HG02763 (cell line): ENCODE results near the gene MTFP1.
"Not testable (repeated sequence)": the region's sequence is repeated elsewhere in the genome, so short reads cannot be mapped to it uniquely, and the experiment has no call there.

Source experiments
- ATAC-seq: cut with Tn5 transposase; IDR thresholded peaks from one replicate; pipeline ENCODE4 v1.9.1; 2021; ENCODE audit warnings: mild to moderate bottlenecking, moderate library complexity; ENCODE audit not compliant: unreplicated experiment

MTFP1 gene

GRCh38 chr22:30425616-30426387 is at the start of gene MTFP1:
Gene MTFP1 (plus strand): TSS chr22:30425768. CDS start chr22:30425880, 112 bp downstream.
- no peak for ATAC-seq

GRCh38 chr22:30380011-30380410 is 45.6 kb upstream of the MTFP1 start:
- no peak for ATAC-seq

GRCh38 chr22:30381264-30381663 is 44.3 kb upstream of the MTFP1 start:
- ATAC-seq: no peak

- ATAC-seq: no peak
These were observed 43.2 kb upstream of the MTFP1 start for GRCh38 chr22:30382340-30382739.

- no peak for ATAC-seq
These were observed 42.5 kb upstream of the MTFP1 start for GRCh38 chr22:30383061-30383460.

- no peak for ATAC-seq
These were observed 39.6 kb upstream of the MTFP1 start for GRCh38 chr22:30385942-30386341.

- no peak for ATAC-seq
These were observed 39.0 kb upstream of the MTFP1 start for GRCh38 chr22:30386608-30386959.

- ATAC-seq: peak; percentile 69
These were observed 38.4 kb upstream of the MTFP1 start, which contains the start of gene RNF215 for GRCh38 chr22:30386960-30387827. Gene RNF215 (minus strand): TSS chr22:30387411. CDS start chr22:30387313, 98 bp downstream.

GRCh38 chr22:30390974-30391691 is 34.4 kb upstream of the MTFP1 start:
- ATAC-seq: no peak

- ATAC-seq: no peak
These were observed 32.8 kb upstream of the MTFP1 start for GRCh38 chr22:30392661-30393321.

- no peak for ATAC-seq
These were observed 32.3 kb upstream of the MTFP1 start for GRCh38 chr22:30393322-30393680.

GRCh38 chr22:30393885-30394284 is 31.7 kb upstream of the MTFP1 start:
- ATAC-seq: no peak

GRCh38 chr22:30396871-30397655 is 28.5 kb upstream of the MTFP1 start, which contains the start of gene SEC14L2:
Gene SEC14L2 (plus strand): TSS chr22:30397018. CDS start chr22:30397117, 99 bp downstream.
- ATAC-seq: no peak

- no peak for ATAC-seq
These were observed 27.6 kb upstream of the MTFP1 start for GRCh38 chr22:30397656-30398635.

GRCh38 chr22:30398685-30399680 is 26.6 kb upstream of the MTFP1 start:
- ATAC-seq: no peak

- ATAC-seq: no peak
These were observed 25.9 kb upstream of the MTFP1 start for GRCh38 chr22:30399718-30400117.

- ATAC-seq: no peak
These were observed 25.4 kb upstream of the MTFP1 start for GRCh38 chr22:30400159-30400558.

GRCh38 chr22:30401024-30401423 is 24.5 kb upstream of the MTFP1 start:
- ATAC-seq: not testable (repeated sequence)
